ENCODE data around the gene ZNF543. TPM values are rescaled to one million over a fixed set of nuclear protein-coding genes. Genes with fewer than 3 reads are reported as not detected.

ZNF543 gene
- polyA plus RNA-seq, 1 donor from 2014 or later: 9.3 TPM

DNA sequence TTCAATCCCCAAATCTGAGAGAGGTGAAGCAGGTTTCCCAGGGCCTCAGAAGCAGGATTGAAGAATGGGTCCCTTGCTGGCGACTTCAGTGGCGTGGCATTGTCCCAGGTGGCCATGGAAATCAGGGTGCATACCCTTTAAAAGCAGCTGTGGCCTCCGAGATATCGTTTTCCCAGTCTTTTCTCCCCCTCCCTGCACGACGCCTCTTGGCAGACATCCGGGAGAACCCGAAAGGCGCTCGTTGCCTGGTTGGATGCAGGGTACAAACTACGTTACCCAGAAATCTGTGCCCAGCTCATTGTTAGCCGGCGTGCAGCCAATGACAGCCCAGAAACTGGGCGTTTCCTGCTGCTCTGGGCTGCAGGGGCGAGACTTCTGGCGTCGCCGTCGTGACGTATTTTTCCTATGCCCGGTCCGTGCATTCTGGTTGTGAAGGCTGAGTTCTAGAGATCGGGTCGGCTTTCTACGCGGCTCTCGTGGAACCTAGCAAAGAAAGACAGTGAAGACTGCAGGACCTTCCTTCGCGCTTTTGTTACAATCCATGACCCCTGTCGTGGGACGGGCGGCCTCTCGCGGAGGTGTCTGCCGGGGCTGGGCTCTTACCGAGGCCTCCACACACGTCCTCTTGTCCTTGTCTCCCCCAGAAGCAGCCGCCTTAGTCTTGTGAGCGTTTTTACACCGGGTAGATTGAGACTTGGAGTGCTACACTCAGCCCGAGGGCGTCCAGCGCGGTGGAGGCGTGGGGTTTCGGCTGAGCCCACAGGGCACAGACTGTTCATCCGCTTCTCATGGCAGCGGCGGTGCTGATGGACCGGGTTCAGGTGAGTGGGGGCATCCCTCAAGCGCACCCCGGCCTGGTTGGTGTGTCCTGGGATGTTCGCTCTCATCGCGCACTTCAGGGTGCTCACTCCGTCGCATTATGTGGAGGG, 30.9 kb downstream of the ZNF543 start, which contains the start of gene ZNF304:
Gene ZNF304 (plus strand): TSS at position 395 of the 929 bp plus-strand sequence. CDS start 394 bp downstream, at position 789.
- H3K4me2 ChIP-seq (ENCODE audit: low read length): peak within 1 kb of the TSS; percentile 98
- H3K9me2 ChIP-seq (ENCODE audit: insufficient read depth, low read length): no peaks in the 10 kb centered on the region
- TF ChIP-seq EZH2 (IDR thresholded peaks at IDR 0.05; ENCODE audit: borderline replicate concordance, insufficient read depth, low read length, poor library complexity, severe bottlenecking) (no peak), RAD21 (conservative IDR thresholded peaks at IDR 0.05) (no peak), TAF1 (IDR thresholded peaks at IDR 0.05; ENCODE audit: low read depth) (peak; percentile 62), POLR2AphosphoS5 (IDR thresholded peaks at IDR 0.05) (peak; percentile 94), EP300 (conservative IDR thresholded peaks at IDR 0.05; ENCODE audit: poor library complexity, severe bottlenecking) (peak; percentile 17), SMC3 (conservative IDR thresholded peaks at IDR 0.05; ENCODE audit: poor library complexity) (peak; percentile 37), MXI1 (conservative IDR thresholded peaks at IDR 0.05; ENCODE audit: poor library complexity, severe bottlenecking) (peak; percentile 87)
- TF ChIP-seq, protein P1, sequence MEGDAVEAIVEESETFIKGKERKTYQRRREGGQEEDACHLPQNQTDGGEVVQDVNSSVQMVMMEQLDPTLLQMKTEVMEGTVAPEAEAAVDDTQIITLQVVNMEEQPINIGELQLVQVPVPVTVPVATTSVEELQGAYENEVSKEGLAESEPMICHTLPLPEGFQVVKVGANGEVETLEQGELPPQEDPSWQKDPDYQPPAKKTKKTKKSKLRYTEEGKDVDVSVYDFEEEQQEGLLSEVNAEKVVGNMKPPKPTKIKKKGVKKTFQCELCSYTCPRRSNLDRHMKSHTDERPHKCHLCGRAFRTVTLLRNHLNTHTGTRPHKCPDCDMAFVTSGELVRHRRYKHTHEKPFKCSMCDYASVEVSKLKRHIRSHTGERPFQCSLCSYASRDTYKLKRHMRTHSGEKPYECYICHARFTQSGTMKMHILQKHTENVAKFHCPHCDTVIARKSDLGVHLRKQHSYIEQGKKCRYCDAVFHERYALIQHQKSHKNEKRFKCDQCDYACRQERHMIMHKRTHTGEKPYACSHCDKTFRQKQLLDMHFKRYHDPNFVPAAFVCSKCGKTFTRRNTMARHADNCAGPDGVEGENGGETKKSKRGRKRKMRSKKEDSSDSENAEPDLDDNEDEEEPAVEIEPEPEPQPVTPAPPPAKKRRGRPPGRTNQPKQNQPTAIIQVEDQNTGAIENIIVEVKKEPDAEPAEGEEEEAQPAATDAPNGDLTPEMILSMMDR (IDR thresholded peaks at IDR 0.05; ENCODE audit: poor library complexity, severe bottlenecking): peak; percentile 21
- TF ChIP-seq, protein P2, sequence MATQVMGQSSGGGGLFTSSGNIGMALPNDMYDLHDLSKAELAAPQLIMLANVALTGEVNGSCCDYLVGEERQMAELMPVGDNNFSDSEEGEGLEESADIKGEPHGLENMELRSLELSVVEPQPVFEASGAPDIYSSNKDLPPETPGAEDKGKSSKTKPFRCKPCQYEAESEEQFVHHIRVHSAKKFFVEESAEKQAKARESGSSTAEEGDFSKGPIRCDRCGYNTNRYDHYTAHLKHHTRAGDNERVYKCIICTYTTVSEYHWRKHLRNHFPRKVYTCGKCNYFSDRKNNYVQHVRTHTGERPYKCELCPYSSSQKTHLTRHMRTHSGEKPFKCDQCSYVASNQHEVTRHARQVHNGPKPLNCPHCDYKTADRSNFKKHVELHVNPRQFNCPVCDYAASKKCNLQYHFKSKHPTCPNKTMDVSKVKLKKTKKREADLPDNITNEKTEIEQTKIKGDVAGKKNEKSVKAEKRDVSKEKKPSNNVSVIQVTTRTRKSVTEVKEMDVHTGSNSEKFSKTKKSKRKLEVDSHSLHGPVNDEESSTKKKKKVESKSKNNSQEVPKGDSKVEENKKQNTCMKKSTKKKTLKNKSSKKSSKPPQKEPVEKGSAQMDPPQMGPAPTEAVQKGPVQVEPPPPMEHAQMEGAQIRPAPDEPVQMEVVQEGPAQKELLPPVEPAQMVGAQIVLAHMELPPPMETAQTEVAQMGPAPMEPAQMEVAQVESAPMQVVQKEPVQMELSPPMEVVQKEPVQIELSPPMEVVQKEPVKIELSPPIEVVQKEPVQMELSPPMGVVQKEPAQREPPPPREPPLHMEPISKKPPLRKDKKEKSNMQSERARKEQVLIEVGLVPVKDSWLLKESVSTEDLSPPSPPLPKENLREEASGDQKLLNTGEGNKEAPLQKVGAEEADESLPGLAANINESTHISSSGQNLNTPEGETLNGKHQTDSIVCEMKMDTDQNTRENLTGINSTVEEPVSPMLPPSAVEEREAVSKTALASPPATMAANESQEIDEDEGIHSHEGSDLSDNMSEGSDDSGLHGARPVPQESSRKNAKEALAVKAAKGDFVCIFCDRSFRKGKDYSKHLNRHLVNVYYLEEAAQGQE (IDR thresholded peaks at IDR 0.05; ENCODE audit: borderline replicate concordance): peak; percentile 31
- H2AFZ ChIP-seq (ENCODE audit: low read depth, low read length): peak within 1 kb of the TSS; percentile 98
- peak within 1 kb of the TSS; percentile 81 for H3K27ac ChIP-seq (ENCODE audit: low read length)
- no peaks in the 10 kb centered on the region for H3F3A ChIP-seq (ENCODE audit: insufficient read depth, low read length, poor library complexity, severe bottlenecking)
- no peaks in the 10 kb centered on the region for H3K9me3 ChIP-seq (ENCODE audit: low read length)
- H3K4me3 ChIP-seq (ENCODE audit: low read length): peak within 1 kb of the TSS; percentile 93
- peak within 1 kb of the TSS; percentile 95 for H3K9ac ChIP-seq (ENCODE audit: low read length)
- H3K27me3 ChIP-seq (ENCODE audit: insufficient read depth, low read depth, low read length): no peaks in the 10 kb centered on the region
- H4K20me1 ChIP-seq (ENCODE audit: insufficient read depth): peaks cover 4% of the 10 kb centered on the region
- H3K36me3 ChIP-seq (ENCODE audit: insufficient read depth, low read length): no peaks in the 10 kb centered on the region
- H3K79me2 ChIP-seq (replicated peaks; ENCODE audit: insufficient read depth, low read length): peaks cover 25% of the 10 kb centered on the region

DNA sequence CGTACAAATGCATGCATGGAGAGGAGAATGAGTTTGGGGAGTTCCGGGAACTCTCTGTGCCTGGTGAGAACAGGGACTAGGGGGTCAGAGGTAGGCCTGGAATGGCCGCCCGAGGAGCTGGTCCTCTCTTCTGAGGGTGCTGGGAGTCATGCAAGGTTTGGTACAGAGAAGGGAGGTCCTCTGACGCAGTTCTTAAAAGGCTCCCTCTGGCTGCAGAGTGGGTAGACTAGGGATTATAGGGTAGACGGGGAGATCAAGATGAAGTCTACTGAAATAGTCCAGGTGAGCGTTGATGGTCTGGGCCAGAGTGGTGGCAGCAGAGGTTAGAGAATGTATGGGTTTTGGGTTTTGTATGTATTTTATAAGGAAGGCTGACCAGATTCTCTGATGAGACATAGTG, 31.6 kb downstream of the ZNF543 start:
- Histone ChIP-seq H3K9ac (ENCODE audit: low read length) (peak overlapping the region; percentile 95), H3K79me2 (replicated peaks; ENCODE audit: insufficient read depth, low read length) (peaks cover 25% of the 10 kb centered on the region), H2AFZ (ENCODE audit: low read depth, low read length) (no peak overlapping the region), H3K27me3 (ENCODE audit: insufficient read depth, low read depth, low read length) (no peaks in the 10 kb centered on the region), H3F3A (ENCODE audit: insufficient read depth, low read length, poor library complexity, severe bottlenecking) (no peaks in the 10 kb centered on the region), H3K9me3 (ENCODE audit: low read length) (no peaks in the 10 kb centered on the region), H4K20me1 (ENCODE audit: insufficient read depth) (peaks cover 4% of the 10 kb centered on the region), H3K4me3 (ENCODE audit: low read length) (peak overlapping the region; percentile 93), H3K36me3 (ENCODE audit: insufficient read depth, low read length) (no peaks in the 10 kb centered on the region), H3K9me2 (ENCODE audit: insufficient read depth, low read length) (no peaks in the 10 kb centered on the region), H3K27ac (ENCODE audit: low read length) (peak overlapping the region; percentile 81), H3K4me2 (ENCODE audit: low read length) (peak overlapping the region; percentile 98)
- TF ChIP-seq, protein P1 (IDR thresholded peaks at IDR 0.05; ENCODE audit: poor library complexity, severe bottlenecking): peak; percentile 7
- no peak for TF ChIP-seq SMC3 (conservative IDR thresholded peaks at IDR 0.05; ENCODE audit: poor library complexity)

Measured in neural cell (in vitro differentiated cells).